ENCODE results near the gene CORO2B.
A peak's percentile ranks its signal among the peaks of the same experiment; 100 is the strongest.

Gene CORO2B

DNA sequence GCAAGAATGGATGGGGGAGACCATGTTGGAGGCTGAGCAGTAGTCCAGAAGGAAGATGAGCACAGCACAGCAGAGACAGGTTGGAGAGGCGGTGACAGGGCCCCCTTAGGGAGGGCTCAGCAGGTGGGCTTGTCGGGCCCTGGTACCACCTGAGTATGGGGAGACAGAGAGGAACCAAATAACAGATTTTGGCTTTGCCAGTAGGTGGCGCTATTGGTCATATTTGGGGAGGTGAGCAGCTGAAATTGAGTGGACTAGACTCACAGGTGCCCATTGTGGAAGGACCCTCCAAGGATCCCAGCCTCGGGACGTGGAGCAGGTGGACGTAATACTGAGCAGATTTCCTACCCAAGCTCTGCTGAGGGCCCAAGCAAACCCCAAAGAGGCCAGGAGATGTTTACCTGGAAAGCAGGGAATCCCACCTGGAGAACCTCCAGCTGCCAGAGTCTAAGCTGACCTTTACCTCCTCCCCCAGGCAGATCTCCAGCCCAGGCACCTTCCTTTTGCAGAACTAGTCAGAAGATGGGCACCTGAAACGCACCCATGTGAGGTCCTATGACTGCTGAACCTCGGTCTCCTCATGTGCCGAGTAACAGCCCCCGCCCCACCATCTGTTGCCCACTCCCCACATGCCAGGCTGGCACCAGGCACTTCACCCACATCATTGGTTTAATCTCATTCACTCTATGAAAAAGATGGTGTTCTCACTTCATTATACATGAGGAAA, 24.6 kb upstream of the CORO2B start:
- peak in 37 of 56 donors; percentile 7 to 86 (median 40) for DNase-seq

DNA sequence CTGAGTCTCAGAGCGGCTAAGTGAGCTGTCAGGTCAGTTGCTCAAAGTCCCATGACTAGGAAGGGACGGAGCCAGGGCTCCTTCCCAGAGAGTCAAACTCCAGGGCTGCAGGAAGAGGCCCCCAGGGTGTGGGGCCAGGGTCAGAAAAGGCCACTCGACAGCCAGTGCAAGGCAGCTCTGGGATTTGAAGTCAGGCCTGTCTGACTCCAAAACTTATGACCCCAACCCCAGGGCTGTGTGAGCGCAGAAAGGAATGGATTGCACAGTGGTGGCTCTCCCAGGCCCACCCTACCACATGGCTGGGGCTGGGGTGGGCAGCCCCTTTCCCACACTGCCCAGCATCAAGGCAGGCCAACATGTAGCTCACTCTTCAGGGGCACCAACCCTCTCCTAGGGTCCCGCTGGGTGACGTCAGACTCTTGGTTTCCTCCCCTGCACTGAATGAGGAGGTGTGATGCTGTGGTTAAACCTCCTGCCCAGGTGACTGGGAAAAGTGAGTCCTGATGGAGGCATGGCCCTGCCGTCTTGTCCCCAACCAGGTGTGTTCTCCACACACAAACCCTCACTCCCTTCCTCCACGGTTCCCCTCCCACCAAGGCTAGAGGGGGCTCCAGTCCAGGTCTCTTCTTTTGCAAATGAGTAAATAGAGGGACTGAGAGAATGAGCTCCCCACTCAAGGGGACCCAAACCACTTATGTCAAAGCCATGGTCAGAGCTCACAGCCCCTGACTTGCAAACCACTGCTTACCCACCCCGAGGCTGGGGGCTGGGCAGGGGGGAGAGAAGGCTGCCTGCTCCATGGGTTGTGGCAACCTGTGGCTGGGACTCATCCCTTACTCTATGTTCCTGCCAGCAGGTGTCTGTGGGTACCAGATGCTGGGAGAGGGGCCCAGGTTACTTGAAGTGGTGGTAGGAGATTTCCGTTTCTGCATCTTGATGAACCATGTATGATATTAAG, 23.8 kb upstream of the CORO2B start:
- DNase-seq, result no peak

GRCh38 chr15:68555679-68556037, 23.1 kb upstream of the CORO2B start:
- DNase-seq, result no peak

GRCh38 chr15:68556139-68556990, 22.4 kb upstream of the CORO2B start:
- DNase-seq, result no peak

DNA sequence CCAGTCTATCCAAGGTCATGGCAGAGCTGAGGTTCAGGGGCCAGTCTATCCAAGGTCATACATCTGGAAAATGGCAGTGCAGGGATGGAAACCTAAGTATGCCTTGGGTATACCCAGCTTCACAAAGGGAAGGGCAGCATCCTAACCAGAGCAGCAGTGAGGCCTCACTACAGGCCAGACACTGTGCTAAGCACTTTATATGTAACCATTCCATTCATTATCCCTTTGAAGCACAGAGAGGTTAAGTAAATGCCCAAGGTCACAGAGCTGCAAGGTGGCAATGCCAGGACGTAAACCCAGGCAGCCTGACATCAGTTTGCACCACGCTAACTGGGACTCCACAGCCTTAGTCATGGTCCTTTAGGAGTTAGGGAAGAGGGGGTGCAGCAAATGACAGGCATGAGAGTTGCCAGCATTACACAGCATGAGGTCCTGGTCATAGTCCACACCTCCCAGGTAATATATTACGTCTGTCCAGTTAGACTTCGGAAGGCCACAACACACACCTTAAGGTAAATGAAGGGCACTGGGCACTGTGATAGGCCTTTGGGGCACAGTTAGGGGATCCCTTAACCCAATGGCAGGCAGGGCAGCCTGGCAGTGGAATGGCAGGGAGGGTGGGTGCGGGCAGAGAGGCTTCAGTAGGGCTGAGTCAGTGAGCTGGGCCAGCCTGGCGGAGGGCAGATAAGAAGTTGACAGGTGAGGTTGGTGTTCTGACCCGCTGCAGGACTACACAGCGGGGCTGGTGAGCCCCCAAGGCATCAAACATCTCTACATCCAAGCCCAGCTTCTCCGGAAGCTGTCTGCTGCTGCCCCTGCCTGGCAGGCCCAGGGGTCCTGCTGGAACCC, 21.1 kb upstream of the CORO2B start:
- DNase-seq, result no peak

- DNase-seq, result no peak
Measured at GRCh38 chr15:68558318-68559305, 20.2 kb upstream of the CORO2B start.

DNA sequence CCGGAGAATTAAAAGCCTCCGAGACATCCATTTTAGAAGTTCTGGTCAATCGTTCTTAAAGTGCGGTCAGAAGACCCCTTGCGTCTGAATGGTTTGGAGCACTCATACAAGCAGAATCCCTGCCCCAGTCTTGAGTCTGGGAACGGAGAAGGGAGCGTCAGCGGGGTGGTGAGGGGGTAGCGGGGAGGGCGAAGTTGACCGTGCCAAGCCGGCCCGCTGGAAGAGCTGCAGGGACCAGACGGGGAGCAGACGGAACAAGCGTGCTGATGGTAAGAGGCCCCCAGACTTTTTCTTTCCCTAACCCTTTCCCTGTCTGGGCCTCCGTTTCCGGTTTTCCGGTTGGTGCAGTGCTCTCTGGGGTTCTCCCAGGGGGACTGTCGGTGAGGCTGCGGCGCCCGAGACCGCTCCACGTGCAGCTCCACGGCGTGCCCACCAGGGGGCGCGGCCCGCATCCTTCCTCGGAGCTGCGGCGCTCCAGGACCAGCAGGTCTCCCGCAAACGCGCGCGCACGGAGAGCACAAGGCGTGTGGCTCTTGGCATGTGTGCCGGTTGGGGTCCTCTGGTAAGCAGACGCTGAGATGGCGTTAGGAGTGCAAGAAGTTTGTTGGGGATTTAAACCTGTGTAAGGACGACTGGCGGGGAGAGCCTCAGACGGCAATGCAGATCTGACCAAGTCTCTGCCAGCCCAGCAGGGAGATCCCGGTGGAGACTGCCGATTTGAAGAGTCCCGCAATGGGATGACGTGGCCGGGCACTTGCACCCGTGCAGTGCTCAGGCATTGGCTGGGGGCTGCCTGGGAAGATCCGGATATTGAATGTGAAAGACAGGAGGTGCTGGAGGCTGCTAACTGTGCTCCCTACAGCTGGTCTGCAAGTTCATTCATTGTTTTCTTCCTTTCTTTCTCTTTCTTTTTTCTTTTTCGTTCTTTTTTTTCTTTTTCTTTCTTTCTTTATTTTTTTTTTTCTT, 19.2 kb upstream of the CORO2B start:
- DNase-seq, result peak in 50 of 56 donors; percentile 32 to 88 (median 72)

DNA sequence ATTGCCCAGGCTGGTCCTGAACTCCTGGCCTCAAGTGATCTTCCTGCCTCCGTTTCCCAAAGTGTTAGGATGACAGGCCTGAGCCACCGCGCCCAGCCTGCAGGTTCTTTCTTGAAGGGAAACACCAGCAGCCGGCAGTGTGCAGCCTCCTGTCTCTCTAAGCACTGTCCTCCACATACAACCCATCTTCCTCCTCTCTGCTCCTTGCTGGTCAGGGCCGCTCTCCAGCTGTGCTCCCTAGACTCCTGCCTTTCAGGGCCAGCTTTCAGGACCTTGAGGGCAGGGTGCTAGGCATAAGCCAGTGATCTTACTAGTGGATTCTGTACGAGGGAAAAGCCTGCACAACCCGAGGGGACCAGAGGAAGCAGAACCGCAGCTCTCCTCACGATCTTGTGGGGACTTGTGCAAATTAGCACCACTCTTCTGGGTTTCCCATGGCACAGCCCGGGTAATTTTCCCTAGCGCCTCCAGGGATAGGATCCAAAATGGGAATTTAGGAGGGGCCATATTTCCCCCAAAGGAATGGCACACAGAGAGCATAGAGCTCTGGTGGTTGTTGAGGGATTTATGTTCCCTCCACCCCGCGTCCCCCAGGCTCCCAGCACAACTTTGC, 18.2 kb upstream of the CORO2B start:
- DNase-seq, result no peak

- DNase-seq, result no peak
Measured at GRCh38 chr15:68561171-68561900, 17.5 kb upstream of the CORO2B start.

DNA sequence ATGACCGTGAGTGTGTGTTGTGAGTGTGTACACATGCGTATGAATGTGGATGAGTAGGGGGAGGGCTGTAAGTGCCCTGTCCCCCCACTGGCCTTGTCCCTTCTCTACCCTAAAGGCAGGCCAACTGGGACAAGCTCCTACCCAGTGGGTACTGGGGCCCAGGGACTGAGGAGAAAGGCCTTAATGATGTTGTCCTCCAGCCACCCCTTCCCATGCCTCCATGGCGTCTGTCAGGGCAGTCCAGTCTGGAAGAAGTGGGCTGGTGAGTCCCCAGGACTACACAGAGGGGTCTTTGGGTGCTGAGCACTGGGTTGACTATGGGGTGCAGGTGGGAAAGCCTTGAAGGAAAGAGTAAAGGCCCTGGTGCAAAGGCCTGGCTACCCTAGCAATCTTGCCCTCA, 16.9 kb upstream of the CORO2B start:
- no peak for DNase-seq

- DNase-seq, result no peak
Measured at GRCh38 chr15:68564173-68564572, 14.6 kb upstream of the CORO2B start.

DNA sequence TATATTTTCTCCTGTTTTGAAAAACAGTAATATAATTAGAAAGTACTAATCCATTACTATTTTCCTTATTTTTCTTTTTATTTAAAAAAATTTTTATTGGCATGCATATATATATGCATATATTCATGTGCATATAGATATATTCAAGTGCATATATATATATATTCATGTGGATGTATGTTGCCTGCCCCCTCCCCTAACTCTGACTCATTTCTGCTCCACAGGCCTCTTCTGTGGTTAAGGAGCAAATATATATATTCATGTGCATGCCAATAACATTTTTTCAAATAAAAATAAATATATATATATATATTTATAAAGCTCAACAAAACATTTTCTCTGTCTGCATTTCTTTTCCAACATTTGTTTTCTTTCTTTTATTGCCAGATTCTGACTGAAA, 13.6 kb upstream of the CORO2B start:
- DNase-seq, result no peak

GRCh38 chr15:68565726-68566125, 13.1 kb upstream of the CORO2B start:
- DNase-seq, result no peak

DNA sequence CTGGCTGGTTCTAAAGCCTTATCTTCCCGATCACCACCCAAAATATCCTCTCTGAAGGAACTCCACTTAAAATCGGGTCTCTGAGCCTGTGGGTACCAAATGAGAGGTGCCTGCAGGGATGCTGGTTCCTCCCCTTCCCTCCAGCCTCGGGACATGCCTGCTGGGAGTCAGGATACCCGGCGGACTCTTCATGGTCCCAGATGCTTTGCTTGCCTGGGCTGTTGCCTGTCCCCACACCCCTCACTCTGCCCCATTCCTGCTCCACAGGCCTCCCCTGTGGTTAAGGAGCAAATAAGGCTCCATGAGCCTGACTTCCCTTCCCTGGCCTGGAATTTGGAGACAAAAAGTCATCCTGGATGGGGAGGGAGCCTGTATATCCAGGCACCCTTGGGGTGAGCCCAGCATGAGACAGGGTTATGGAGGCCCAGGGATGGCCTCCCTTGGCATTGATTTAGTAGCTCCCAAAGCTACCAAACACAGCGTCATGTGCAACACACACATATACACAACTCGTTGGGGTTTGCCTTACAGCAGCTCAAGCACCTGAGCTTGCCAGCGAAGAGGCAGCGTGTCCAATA, 12.3 kb upstream of the CORO2B start:
- no peak for DNase-seq

GRCh38 chr15:68567345-68567744, 11.4 kb upstream of the CORO2B start:
- no peak for DNase-seq

DNA sequence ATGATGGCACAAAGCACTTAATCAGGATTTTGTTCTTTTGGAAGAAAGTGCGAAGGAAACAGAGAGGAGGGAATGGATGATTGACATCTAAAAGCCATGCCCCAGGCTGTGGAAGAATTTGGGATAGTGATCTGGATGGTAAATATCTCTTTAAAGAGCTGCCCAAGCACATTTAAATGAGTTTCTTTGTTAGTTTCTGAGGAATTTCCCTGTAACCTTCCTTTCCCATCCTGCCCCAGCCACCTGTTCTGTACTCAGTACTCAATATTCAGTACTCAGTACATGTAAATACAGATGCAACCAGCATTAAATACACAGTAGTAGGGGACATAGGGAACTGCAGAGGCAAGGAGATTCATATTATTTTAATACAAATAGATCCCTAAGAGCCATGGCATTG, 7.8 kb upstream of the CORO2B start:
- DNase-seq, result no peak

- no peak for DNase-seq
Measured at GRCh38 chr15:68571582-68571981, 7.2 kb upstream of the CORO2B start.
